B cell (primary cell): Measurements from ENCODE around the gene TNFRSF6B. TPM values are rescaled to one million over a fixed set of nuclear protein-coding genes. Genes with fewer than 3 reads are reported as not detected.

Source experiments
- ATAC-seq: fragments of 200-7000 bp; cut with Tn5 transposase; one replicate; pipeline ENCODE4 v1.10.0; 2021; ENCODE audit warnings: low read depth, mild to moderate bottlenecking, moderate number of reproducible peaks, moderate library complexity
- CTCF ChIA-PET: fragments of 350-600 bp; sonication (Branson Sonifier 250); formaldehyde crosslinking; loops from one replicate; lab custom pipeline; 2021; ENCODE audit warnings: antibody characterized with exemption, inconsistent platforms; lab: Charles Lee
- POLR2A ChIA-PET: fragments of 350-600 bp; sonication (Branson Sonifier 250); formaldehyde crosslinking; loops from one replicate; lab custom pipeline; 2021; ENCODE audit warnings: antibody characterized with exemption; lab: Charles Lee
- DNase-seq: peaks from one replicate; pipeline ENCODE4 v3.0.0; 2013
- H2AFZ ChIP-seq: 2 replicates; pipeline ENCODE4 v1.6.1; 2012; ENCODE audit warnings: mild to moderate bottlenecking, low read depth, low read length; ENCODE audit not compliant: insufficient read depth, poor library complexity, severe bottlenecking
- H3K27ac ChIP-seq, 2 donors: 1 replicate in 1 of 2; 2 replicates in 1 of 2; pipeline ENCODE4 v1.5.1; 2012 to 2013; ENCODE audit warnings: low read length in 2 of 2, mild to moderate bottlenecking in 2 of 2, moderate library complexity in 1 of 2
- H3K27me3 ChIP-seq, 4 experiments: fragments of 200-600 bp in 1 of 4; sonication (generic) in 1 of 4; replicated peaks in 1 of 4; 1 replicate in 2 of 4; 2 replicates in 2 of 4; pipeline versions ENCODE4 v1.6.1 to v1.7.0; 2013 to 2016; ENCODE audit warnings: low read length in 3 of 4, mild to moderate bottlenecking in 2 of 4, mixed read lengths in 1 of 4, moderate library complexity in 1 of 4; ENCODE audit not compliant: insufficient read depth in 4 of 4, control insufficient read depth in 3 of 4; ENCODE audit errors: control extremely low read depth in 1 of 4
- H3K36me3 ChIP-seq, 2 experiments: replicated peaks in 1 of 2; 1 replicate in 1 of 2; 2 replicates in 1 of 2; pipeline versions ENCODE4 v1.6.1 to v1.7.1; 2013; ENCODE audit warnings: low read length in 1 of 2; ENCODE audit not compliant: insufficient read depth in 2 of 2, control insufficient read depth in 1 of 2; ENCODE audit errors: control extremely low read depth in 1 of 2, extremely low read depth in 1 of 2
- H3K4me1 ChIP-seq, 2 donors: fragments of 200-600 bp in 1 of 2; sonication (generic) in 1 of 2; 1 replicate in 1 of 2; 2 replicates in 1 of 2; pipeline versions ENCODE4 v1.5.1 to v1.6.1; 2013 to 2017; ENCODE audit warnings: low read length in 2 of 2; ENCODE audit not compliant: control insufficient read depth in 2 of 2, insufficient read depth in 2 of 2
- H3K4me2 ChIP-seq: replicated peaks from 2 replicates; pipeline ENCODE3; 2012; ENCODE audit warnings: mild to moderate bottlenecking, low read depth, low read length; ENCODE audit not compliant: poor library complexity, severe bottlenecking
- H3K4me3 ChIP-seq, 5 experiments: fragments of 200-600 bp in 1 of 5; sonication (generic) in 1 of 5; 1 replicate in 3 of 5; 2 replicates in 2 of 5; pipeline versions ENCODE4 v1.5.1 to v1.7.0; 2011 to 2016; ENCODE audit warnings: low read length in 4 of 5, mild to moderate bottlenecking in 4 of 5, low read depth in 2 of 5, control low read depth in 1 of 5, moderate library complexity in 1 of 5; ENCODE audit not compliant: insufficient read depth in 1 of 5; ENCODE audit errors: control extremely low read depth in 1 of 5, extremely low read depth in 1 of 5
- H3K79me2 ChIP-seq: fragments of 200-600 bp; sonication (generic); one replicate; pipeline ENCODE4 v1.6.0; 2016; ENCODE audit warnings: low read length; ENCODE audit not compliant: control insufficient read depth, insufficient read depth
- H3K9ac ChIP-seq: fragments of 200-600 bp; sonication (generic); 2 replicates; pipeline ENCODE4 v1.6.1; 2017; ENCODE audit warnings: mild to moderate bottlenecking, low read length, moderate library complexity
- H3K9me3 ChIP-seq, 3 donors: one replicate each; pipeline versions ENCODE4 v1.6.1 to v1.7.1; 2013; ENCODE audit warnings: low read length in 2 of 3; ENCODE audit not compliant: control insufficient read depth in 2 of 3, insufficient read depth in 1 of 3; ENCODE audit errors: control extremely low read depth in 1 of 3
- H4K20me1 ChIP-seq: 2 replicates; pipeline ENCODE4 v1.6.0; 2012; ENCODE audit warnings: mild to moderate bottlenecking, low read length; ENCODE audit not compliant: insufficient read depth, control insufficient read depth, poor library complexity, severe bottlenecking
- H3K27ac Mint-ChIP-seq: one replicate; pipeline ENCODE4 v1.8.0; 2021; ENCODE audit warnings: mixed read lengths
- H3K27me3 Mint-ChIP-seq: one replicate; pipeline ENCODE4 v1.8.0; 2021; ENCODE audit warnings: mixed read lengths
- H3K4me1 Mint-ChIP-seq: one replicate; pipeline ENCODE4 v1.8.0; 2021; ENCODE audit warnings: mixed read lengths
- H3K4me3 Mint-ChIP-seq: one replicate; pipeline ENCODE4 v1.8.0; 2021; ENCODE audit warnings: mixed read lengths
- H3K9me3 Mint-ChIP-seq: one replicate; pipeline ENCODE4 v1.8.0; 2022; ENCODE audit warnings: mixed read lengths; ENCODE audit not compliant: insufficient read depth
- EZH2 ChIP-seq: IDR thresholded peaks from 2 replicates; pipeline ENCODE4 v1.6.1; 2012; ENCODE audit warnings: borderline replicate concordance, low read depth, mild to moderate bottlenecking, moderate library complexity, low read length; ENCODE audit not compliant: insufficient read depth, poor library complexity, severe bottlenecking
- WGBS: methylation state at CpG from one replicate; pipeline ENCODE4 v1.1.5; 2013; ENCODE audit warnings: missing lambda C conversion rate; ENCODE audit not compliant: insufficient coverage; 5-methylcytosine and 5-hydroxymethylcytosine counted together
- intact Hi-C: fragments of 100-400 bp; cut with micrococcal nuclease; formaldehyde crosslinking; loops from one replicate; pipeline ENCODE4 v1.10.0; 2022
- polyA plus RNA-seq: library from polyadenylated mRNA; depleted of rRNA; stranded (reverse); fragments of >200 nt; gene quantifications from 2 replicates; pipeline ENCODE4 v1.2.3, GENCODE V29; 2012
- total RNA-seq, 2 donors: library from RNA; stranded (reverse); fragments of 120-200 nt in 1 of 2; gene quantifications; 1 replicate in 1 of 2; 2 replicates in 1 of 2; pipeline versions ENCODE4 v1.2.3 to v1.2.4, GENCODE V29; 2013 to 2022
- TF ChIP-seq, protein P1 (sequence below): fragments of 200-600 bp; IDR thresholded peaks from one replicate; pipeline ENCODE4 v1.8.0; 2022; ENCODE audit warnings: antibody characterized with exemption, mild to moderate bottlenecking

Gene TNFRSF6B
- total and polyA plus RNA-seq, 2 donors (not counting 1 experiment from before 2014, with no cell fraction given) = 6.7 TPM; not detected in 1

GRCh38 chr20:63658749-63659187, 37.7 kb upstream of the TNFRSF6B start:
- no peaks in the 10 kb centered on the region for H4K20me1 ChIP-seq
- 4% methylated on average over 25 of the region's 25 CpGs for WGBS

More at GRCh38 chr20:63658749-63659187, 37.7 kb upstream of the TNFRSF6B start:
- peak overlapping the region; percentile 96 for H3K27ac Mint-ChIP-seq
- ChIA-PET CTCF (interaction anchor here (1.0 to 2.4 kb wide), 9 partner anchors 17 to 315 kb away, joined by 3 to 17 read pairs (median 3); partner anchors contain the start of genes ARFRP1, GMEB2, PTK6 and ZGPAT), POLR2A (interaction anchor here (0.6 to 2.1 kb wide), 12 partner anchors 15 to 419 kb away, joined by 3 to 19 read pairs (median 4); partner anchors contain the start of genes ARFRP1, GMEB2, PRPF6 and PTK6)
- peaks cover 17 to 31% of the 10 kb centered on the region in 2 donors for H3K4me1 ChIP-seq
- ATAC-seq (no peak), DNase-seq (no peak)
- peaks cover 20% of the 10 kb centered on the region for H3K4me1 Mint-ChIP-seq
- H3K4me2 ChIP-seq = peak overlapping the region; percentile 95
- peak overlapping the region; percentile 81 for H3K9ac ChIP-seq
- no peak for TF ChIP-seq EZH2
- TF ChIP-seq, protein P1, sequence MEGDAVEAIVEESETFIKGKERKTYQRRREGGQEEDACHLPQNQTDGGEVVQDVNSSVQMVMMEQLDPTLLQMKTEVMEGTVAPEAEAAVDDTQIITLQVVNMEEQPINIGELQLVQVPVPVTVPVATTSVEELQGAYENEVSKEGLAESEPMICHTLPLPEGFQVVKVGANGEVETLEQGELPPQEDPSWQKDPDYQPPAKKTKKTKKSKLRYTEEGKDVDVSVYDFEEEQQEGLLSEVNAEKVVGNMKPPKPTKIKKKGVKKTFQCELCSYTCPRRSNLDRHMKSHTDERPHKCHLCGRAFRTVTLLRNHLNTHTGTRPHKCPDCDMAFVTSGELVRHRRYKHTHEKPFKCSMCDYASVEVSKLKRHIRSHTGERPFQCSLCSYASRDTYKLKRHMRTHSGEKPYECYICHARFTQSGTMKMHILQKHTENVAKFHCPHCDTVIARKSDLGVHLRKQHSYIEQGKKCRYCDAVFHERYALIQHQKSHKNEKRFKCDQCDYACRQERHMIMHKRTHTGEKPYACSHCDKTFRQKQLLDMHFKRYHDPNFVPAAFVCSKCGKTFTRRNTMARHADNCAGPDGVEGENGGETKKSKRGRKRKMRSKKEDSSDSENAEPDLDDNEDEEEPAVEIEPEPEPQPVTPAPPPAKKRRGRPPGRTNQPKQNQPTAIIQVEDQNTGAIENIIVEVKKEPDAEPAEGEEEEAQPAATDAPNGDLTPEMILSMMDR = no peak
- H3K4me3 ChIP-seq = peak overlapping the region; percentile 51 to 94 (median 84)
- H3K27me3 ChIP-seq = peaks cover 0 to 25% (median 8%) of the 10 kb centered on the region in 4 experiments
- peaks cover 0 to 15% of the 10 kb centered on the region in 2 experiments for H3K36me3 ChIP-seq
- intact Hi-C loops = loop anchor here (1.0 to 5.0 kb wide), 8 partner anchors 16 to 404 kb away; partner anchors contain the start of genes ARFRP1, GMEB2, LIME1 and PPDPF
- peaks cover 10% of the 10 kb centered on the region for H3K79me2 ChIP-seq
- no peaks in the 10 kb centered on the region for H3K27me3 Mint-ChIP-seq
- peak overlapping the region; percentile 100 for H2AFZ ChIP-seq
- H3K4me3 Mint-ChIP-seq = peak overlapping the region; percentile 98
- H3K27ac ChIP-seq = peak overlapping the region in 1 of 2 donors; percentile 47
- H3K9me3 ChIP-seq = peaks cover 0 to 4% (median 0%) of the 10 kb centered on the region in 3 donors
- H3K9me3 Mint-ChIP-seq = no peaks in the 10 kb centered on the region
